B cell (primary cell): ENCODE data around the gene HOXA1. TPM values are rescaled to one million over a fixed set of nuclear protein-coding genes. Genes with fewer than 3 reads are reported as not detected.
A peak's percentile ranks its signal among the peaks of the same experiment; 100 is the strongest.

Experiments
- ATAC-seq: fragments of 200-7000 bp; cut with Tn5 transposase; one replicate; pipeline ENCODE4 v1.10.0; 2021; ENCODE audit warnings: low read depth, mild to moderate bottlenecking, moderate number of reproducible peaks, moderate library complexity
- CTCF ChIA-PET: fragments of 350-600 bp; sonication (Branson Sonifier 250); formaldehyde crosslinking; loops from one replicate; lab custom pipeline; 2021; ENCODE audit warnings: antibody characterized with exemption, inconsistent platforms; lab: Charles Lee
- POLR2A ChIA-PET: fragments of 350-600 bp; sonication (Branson Sonifier 250); formaldehyde crosslinking; loops from one replicate; lab custom pipeline; 2021; ENCODE audit warnings: antibody characterized with exemption; lab: Charles Lee
- DNase-seq: peaks from one replicate; pipeline ENCODE4 v3.0.0; 2013
- H2AFZ ChIP-seq: 2 replicates; pipeline ENCODE4 v1.6.1; 2012; ENCODE audit warnings: mild to moderate bottlenecking, low read depth, low read length; ENCODE audit not compliant: insufficient read depth, poor library complexity, severe bottlenecking
- H3K27ac ChIP-seq, 2 donors: 1 replicate in 1 of 2; 2 replicates in 1 of 2; pipeline ENCODE4 v1.5.1; 2012 to 2013; ENCODE audit warnings: low read length in 2 of 2, mild to moderate bottlenecking in 2 of 2, moderate library complexity in 1 of 2
- H3K27me3 ChIP-seq, 4 experiments: fragments of 200-600 bp in 1 of 4; sonication (generic) in 1 of 4; replicated peaks in 1 of 4; 1 replicate in 2 of 4; 2 replicates in 2 of 4; pipeline versions ENCODE4 v1.6.1 to v1.7.0; 2013 to 2016; ENCODE audit warnings: low read length in 3 of 4, mild to moderate bottlenecking in 2 of 4, mixed read lengths in 1 of 4, moderate library complexity in 1 of 4; ENCODE audit not compliant: insufficient read depth in 4 of 4, control insufficient read depth in 3 of 4; ENCODE audit errors: control extremely low read depth in 1 of 4
- H3K36me3 ChIP-seq, 2 experiments: replicated peaks in 1 of 2; 1 replicate in 1 of 2; 2 replicates in 1 of 2; pipeline versions ENCODE4 v1.6.1 to v1.7.1; 2013; ENCODE audit warnings: low read length in 1 of 2; ENCODE audit not compliant: insufficient read depth in 2 of 2, control insufficient read depth in 1 of 2; ENCODE audit errors: control extremely low read depth in 1 of 2, extremely low read depth in 1 of 2
- H3K4me1 ChIP-seq, 2 donors: fragments of 200-600 bp in 1 of 2; sonication (generic) in 1 of 2; 1 replicate in 1 of 2; 2 replicates in 1 of 2; pipeline versions ENCODE4 v1.5.1 to v1.6.1; 2013 to 2017; ENCODE audit warnings: low read length in 2 of 2; ENCODE audit not compliant: control insufficient read depth in 2 of 2, insufficient read depth in 2 of 2
- H3K4me2 ChIP-seq: replicated peaks from 2 replicates; pipeline ENCODE3; 2012; ENCODE audit warnings: mild to moderate bottlenecking, low read depth, low read length; ENCODE audit not compliant: poor library complexity, severe bottlenecking
- H3K4me3 ChIP-seq, 5 experiments: fragments of 200-600 bp in 1 of 5; sonication (generic) in 1 of 5; 1 replicate in 3 of 5; 2 replicates in 2 of 5; pipeline versions ENCODE4 v1.5.1 to v1.7.0; 2011 to 2016; ENCODE audit warnings: low read length in 4 of 5, mild to moderate bottlenecking in 4 of 5, low read depth in 2 of 5, control low read depth in 1 of 5, moderate library complexity in 1 of 5; ENCODE audit not compliant: insufficient read depth in 1 of 5; ENCODE audit errors: control extremely low read depth in 1 of 5, extremely low read depth in 1 of 5
- H3K79me2 ChIP-seq: fragments of 200-600 bp; sonication (generic); one replicate; pipeline ENCODE4 v1.6.0; 2016; ENCODE audit warnings: low read length; ENCODE audit not compliant: control insufficient read depth, insufficient read depth
- H3K9ac ChIP-seq: fragments of 200-600 bp; sonication (generic); 2 replicates; pipeline ENCODE4 v1.6.1; 2017; ENCODE audit warnings: mild to moderate bottlenecking, low read length, moderate library complexity
- H3K9me3 ChIP-seq, 3 donors: one replicate each; pipeline versions ENCODE4 v1.6.1 to v1.7.1; 2013; ENCODE audit warnings: low read length in 2 of 3; ENCODE audit not compliant: control insufficient read depth in 2 of 3, insufficient read depth in 1 of 3; ENCODE audit errors: control extremely low read depth in 1 of 3
- H4K20me1 ChIP-seq: 2 replicates; pipeline ENCODE4 v1.6.0; 2012; ENCODE audit warnings: mild to moderate bottlenecking, low read length; ENCODE audit not compliant: insufficient read depth, control insufficient read depth, poor library complexity, severe bottlenecking
- H3K27ac Mint-ChIP-seq: one replicate; pipeline ENCODE4 v1.8.0; 2021; ENCODE audit warnings: mixed read lengths
- H3K27me3 Mint-ChIP-seq: one replicate; pipeline ENCODE4 v1.8.0; 2021; ENCODE audit warnings: mixed read lengths
- H3K4me1 Mint-ChIP-seq: one replicate; pipeline ENCODE4 v1.8.0; 2021; ENCODE audit warnings: mixed read lengths
- H3K4me3 Mint-ChIP-seq: one replicate; pipeline ENCODE4 v1.8.0; 2021; ENCODE audit warnings: mixed read lengths
- H3K9me3 Mint-ChIP-seq: one replicate; pipeline ENCODE4 v1.8.0; 2022; ENCODE audit warnings: mixed read lengths; ENCODE audit not compliant: insufficient read depth
- EZH2 ChIP-seq: IDR thresholded peaks from 2 replicates; pipeline ENCODE4 v1.6.1; 2012; ENCODE audit warnings: borderline replicate concordance, low read depth, mild to moderate bottlenecking, moderate library complexity, low read length; ENCODE audit not compliant: insufficient read depth, poor library complexity, severe bottlenecking
- WGBS: methylation state at CpG from one replicate; pipeline ENCODE4 v1.1.5; 2013; ENCODE audit warnings: missing lambda C conversion rate; ENCODE audit not compliant: insufficient coverage; 5-methylcytosine and 5-hydroxymethylcytosine counted together
- intact Hi-C: fragments of 100-400 bp; cut with micrococcal nuclease; formaldehyde crosslinking; loops from one replicate; pipeline ENCODE4 v1.10.0; 2022
- polyA plus RNA-seq: library from polyadenylated mRNA; depleted of rRNA; stranded (reverse); fragments of >200 nt; gene quantifications from 2 replicates; pipeline ENCODE4 v1.2.3, GENCODE V29; 2012
- total RNA-seq, 2 donors: library from RNA; stranded (reverse); fragments of 120-200 nt in 1 of 2; gene quantifications; 1 replicate in 1 of 2; 2 replicates in 1 of 2; pipeline versions ENCODE4 v1.2.3 to v1.2.4, GENCODE V29; 2013 to 2022
- TF ChIP-seq, protein P1 (sequence below): fragments of 200-600 bp; IDR thresholded peaks from one replicate; pipeline ENCODE4 v1.8.0; 2022; ENCODE audit warnings: antibody characterized with exemption, mild to moderate bottlenecking

The HOXA1 gene
- total and polyA plus RNA-seq, 2 donors (not counting 1 experiment from before 2014, with no cell fraction given), result 0.13 to 0.37 TPM

DNA sequence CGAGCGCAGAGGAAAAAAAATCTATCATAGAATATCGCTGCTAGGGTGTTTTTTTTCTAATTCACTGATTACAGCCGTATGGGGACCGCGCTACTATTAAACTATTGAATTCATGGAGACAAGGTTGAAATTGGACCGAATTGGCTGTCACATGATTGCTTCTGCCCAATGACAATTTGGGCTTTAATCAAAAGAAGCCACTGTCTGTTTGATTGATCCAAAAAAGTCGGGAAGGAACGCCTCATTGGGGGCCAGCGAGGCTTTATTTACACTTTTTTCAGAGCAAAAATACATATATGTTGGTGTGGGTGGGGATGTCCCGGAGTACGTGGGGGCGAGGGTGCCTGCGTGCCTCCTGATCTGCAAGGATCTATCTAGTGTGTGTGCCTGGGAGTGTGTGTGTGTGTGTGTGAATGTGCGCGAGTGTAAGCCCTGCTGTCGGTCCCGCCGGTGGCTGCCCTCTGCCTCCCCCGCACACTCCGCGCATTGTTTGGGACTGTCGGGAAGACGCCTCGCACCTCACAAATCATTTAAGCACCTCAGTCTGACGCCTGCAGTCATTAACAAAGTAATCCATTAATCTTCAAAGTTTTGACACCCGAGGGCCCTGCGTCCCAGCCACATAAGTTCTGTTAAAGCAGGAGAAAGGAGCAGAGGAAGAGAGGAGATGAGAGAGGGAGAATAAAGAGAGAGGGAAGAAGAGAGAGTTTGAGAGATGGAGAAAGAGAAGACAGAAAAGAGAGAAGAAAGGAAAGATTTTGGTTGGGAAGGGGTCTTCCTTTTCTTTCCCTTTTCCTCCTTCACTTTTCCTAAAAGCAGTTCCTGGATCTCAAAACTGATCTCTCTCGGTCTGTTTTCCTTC, 7.0 kb upstream of the HOXA1 start, which contains the start of gene HOXA2:
Gene HOXA2, minus strand, starts transcription at position 103 of the 862 bp plus-strand sequence. CDS start 183 bp downstream, outside the sequence.
- intact Hi-C loops, result no loop called here
- H3K79me2 ChIP-seq, result no peaks in the 10 kb centered on the region
- peak within 1 kb of the TSS; percentile 82 for H3K4me3 Mint-ChIP-seq

More for the DNA sequence above, 7.0 kb upstream of the HOXA1 start, which contains the start of gene HOXA2:
- peaks cover 28% of the 10 kb centered on the region for H3K4me1 Mint-ChIP-seq
- peaks cover 10% of the 10 kb centered on the region for H4K20me1 ChIP-seq
- POLR2A ChIA-PET, result no interaction called here
- H3K27me3 ChIP-seq, result peaks cover 0 to 71% (median 60%) of the 10 kb centered on the region in 4 experiments
- peaks cover 0 to 36% (median 0%) of the 10 kb centered on the region in 3 donors for H3K9me3 ChIP-seq
- CTCF ChIA-PET, result no interaction called here
- ATAC-seq (no peak), DNase-seq (peak; percentile 30)
- no peak for TF ChIP-seq EZH2
- TF ChIP-seq, protein P1, sequence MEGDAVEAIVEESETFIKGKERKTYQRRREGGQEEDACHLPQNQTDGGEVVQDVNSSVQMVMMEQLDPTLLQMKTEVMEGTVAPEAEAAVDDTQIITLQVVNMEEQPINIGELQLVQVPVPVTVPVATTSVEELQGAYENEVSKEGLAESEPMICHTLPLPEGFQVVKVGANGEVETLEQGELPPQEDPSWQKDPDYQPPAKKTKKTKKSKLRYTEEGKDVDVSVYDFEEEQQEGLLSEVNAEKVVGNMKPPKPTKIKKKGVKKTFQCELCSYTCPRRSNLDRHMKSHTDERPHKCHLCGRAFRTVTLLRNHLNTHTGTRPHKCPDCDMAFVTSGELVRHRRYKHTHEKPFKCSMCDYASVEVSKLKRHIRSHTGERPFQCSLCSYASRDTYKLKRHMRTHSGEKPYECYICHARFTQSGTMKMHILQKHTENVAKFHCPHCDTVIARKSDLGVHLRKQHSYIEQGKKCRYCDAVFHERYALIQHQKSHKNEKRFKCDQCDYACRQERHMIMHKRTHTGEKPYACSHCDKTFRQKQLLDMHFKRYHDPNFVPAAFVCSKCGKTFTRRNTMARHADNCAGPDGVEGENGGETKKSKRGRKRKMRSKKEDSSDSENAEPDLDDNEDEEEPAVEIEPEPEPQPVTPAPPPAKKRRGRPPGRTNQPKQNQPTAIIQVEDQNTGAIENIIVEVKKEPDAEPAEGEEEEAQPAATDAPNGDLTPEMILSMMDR, result no peak
- peaks cover 73% of the 10 kb centered on the region for H3K27me3 Mint-ChIP-seq
- H3K9me3 Mint-ChIP-seq, result no peaks in the 10 kb centered on the region
- H3K4me2 ChIP-seq, result peak within 1 kb of the TSS; percentile 63
- no peak within 1 kb of the TSS for H2AFZ ChIP-seq
- no peak within 1 kb of the TSS for H3K27ac Mint-ChIP-seq
- WGBS, result 20% methylated on average over 17 of the region's 29 CpGs
- peak within 1 kb of the TSS; percentile 8 for H3K9ac ChIP-seq
- H3K4me3 ChIP-seq, result peak within 1 kb of the TSS in 2 of 5 experiments; percentile 6 to 44
- H3K36me3 ChIP-seq, result no peaks in the 10 kb centered on the region
- no peak within 1 kb of the TSS for H3K27ac ChIP-seq
- H3K4me1 ChIP-seq, result peaks cover 26 to 34% of the 10 kb centered on the region in 2 donors
